Measurements from ENCODE around the gene OTOL1. TPM values are rescaled to one million over a fixed set of nuclear protein-coding genes. Genes with fewer than 3 reads are reported as not detected.

OTOL1 gene
- total RNA-seq, 1 donor from 2014 or later: not detected

GRCh38 chr3:161549261-161549660 is 52.7 kb downstream of the OTOL1 start:
- no peak overlapping the region for H3K4me3 ChIP-seq (ENCODE audit: low read depth, low read length)
- H3K36me3 ChIP-seq (ENCODE audit: control insufficient read depth, insufficient read depth, low read length): no peaks in the 10 kb centered on the region
- H3K27me3 ChIP-seq (ENCODE audit: control insufficient read depth, insufficient read depth, low read length): no peaks in the 10 kb centered on the region
- no peak for TF ChIP-seq CTCF (IDR thresholded peaks at IDR 0.05; ENCODE audit: insufficient read depth, low read length, poor library complexity, severe bottlenecking)
- DNase-seq (ENCODE audit: low read depth): no peak

GRCh38 chr3:161550491-161551195 is 54.0 kb downstream of the OTOL1 start:
- Histone ChIP-seq H3K4me3 (ENCODE audit: low read depth, low read length) (no peak overlapping the region), H3K27me3 (ENCODE audit: control insufficient read depth, insufficient read depth, low read length) (no peaks in the 10 kb centered on the region), H3K36me3 (ENCODE audit: control insufficient read depth, insufficient read depth, low read length) (no peaks in the 10 kb centered on the region)
- no peak for DNase-seq (ENCODE audit: low read depth)
- no peak for TF ChIP-seq CTCF (IDR thresholded peaks at IDR 0.05; ENCODE audit: insufficient read depth, low read length, poor library complexity, severe bottlenecking)

- Histone ChIP-seq H3K4me3 (ENCODE audit: low read depth, low read length) (no peak overlapping the region), H3K27me3 (ENCODE audit: control insufficient read depth, insufficient read depth, low read length) (no peaks in the 10 kb centered on the region), H3K36me3 (ENCODE audit: control insufficient read depth, insufficient read depth, low read length) (no peaks in the 10 kb centered on the region)
- DNase-seq (ENCODE audit: low read depth): no peak
- TF ChIP-seq CTCF (IDR thresholded peaks at IDR 0.05; ENCODE audit: insufficient read depth, low read length, poor library complexity, severe bottlenecking): no peak
These were observed 55.1 kb downstream of the OTOL1 start for GRCh38 chr3:161551697-161552096.

GRCh38 chr3:161552984-161553560 is 56.5 kb downstream of the OTOL1 start:
- TF ChIP-seq CTCF (IDR thresholded peaks at IDR 0.05; ENCODE audit: insufficient read depth, low read length, poor library complexity, severe bottlenecking): no peak
- no peak overlapping the region for H3K4me3 ChIP-seq (ENCODE audit: low read depth, low read length)
- no peaks in the 10 kb centered on the region for H3K27me3 ChIP-seq (ENCODE audit: control insufficient read depth, insufficient read depth, low read length)
- no peaks in the 10 kb centered on the region for H3K36me3 ChIP-seq (ENCODE audit: control insufficient read depth, insufficient read depth, low read length)
- no peak for DNase-seq (ENCODE audit: low read depth)

Other genes with a start within 250 kb of the OTOL1 start
- not detected in 2 replicates for gene SPTSSB, start 125.3 kb upstream of the OTOL1 start, total RNA-seq